ENCODE measurements around the gene DOCK11. TPM values are rescaled to one million over a fixed set of nuclear protein-coding genes. Genes with fewer than 3 reads are reported as not detected.
A peak's percentile ranks its signal among the peaks of the same experiment; 100 is the strongest.

The DOCK11 gene
- total and polyA plus RNA-seq, 11 donors, result 1.8 to 26.3 (median 2.9) TPM

DNA sequence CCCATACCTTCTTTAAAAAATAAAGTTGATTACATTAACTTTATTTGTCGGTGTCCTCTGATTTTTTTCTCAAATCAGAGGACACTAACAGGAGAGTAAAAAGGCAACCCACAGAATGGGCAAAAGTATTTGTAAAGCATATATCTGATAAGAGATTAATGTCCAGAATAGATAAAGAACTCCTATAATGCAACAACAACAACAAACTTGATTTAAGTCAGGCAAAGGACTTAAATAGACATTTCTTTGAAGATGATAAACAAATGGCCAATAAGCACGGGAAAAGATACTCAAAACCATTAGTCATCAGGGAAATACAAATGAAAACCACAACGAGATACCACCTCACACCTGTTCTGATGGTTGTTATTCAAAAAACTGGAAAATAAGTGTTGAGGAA lies 28.7 kb downstream of the DOCK11 start:
- WGBS, 4 donors, result 50 to 61% (median 56%) methylated on average over 3 of the region's 3 CpGs
- ATAC-seq, result no peak
- H3K36me3 ChIP-seq, result no peaks in the 10 kb centered on the region
- no peak overlapping the region for H3K4me3 ChIP-seq
- DNase-seq, result no peak
- H3K27ac ChIP-seq, result peak overlapping the region in 1 of 12 donors; percentile 23
- TF ChIP-seq, protein P1, sequence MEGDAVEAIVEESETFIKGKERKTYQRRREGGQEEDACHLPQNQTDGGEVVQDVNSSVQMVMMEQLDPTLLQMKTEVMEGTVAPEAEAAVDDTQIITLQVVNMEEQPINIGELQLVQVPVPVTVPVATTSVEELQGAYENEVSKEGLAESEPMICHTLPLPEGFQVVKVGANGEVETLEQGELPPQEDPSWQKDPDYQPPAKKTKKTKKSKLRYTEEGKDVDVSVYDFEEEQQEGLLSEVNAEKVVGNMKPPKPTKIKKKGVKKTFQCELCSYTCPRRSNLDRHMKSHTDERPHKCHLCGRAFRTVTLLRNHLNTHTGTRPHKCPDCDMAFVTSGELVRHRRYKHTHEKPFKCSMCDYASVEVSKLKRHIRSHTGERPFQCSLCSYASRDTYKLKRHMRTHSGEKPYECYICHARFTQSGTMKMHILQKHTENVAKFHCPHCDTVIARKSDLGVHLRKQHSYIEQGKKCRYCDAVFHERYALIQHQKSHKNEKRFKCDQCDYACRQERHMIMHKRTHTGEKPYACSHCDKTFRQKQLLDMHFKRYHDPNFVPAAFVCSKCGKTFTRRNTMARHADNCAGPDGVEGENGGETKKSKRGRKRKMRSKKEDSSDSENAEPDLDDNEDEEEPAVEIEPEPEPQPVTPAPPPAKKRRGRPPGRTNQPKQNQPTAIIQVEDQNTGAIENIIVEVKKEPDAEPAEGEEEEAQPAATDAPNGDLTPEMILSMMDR (IDR thresholded peaks at IDR 0.05), result no peak
- no peak for TF ChIP-seq POLR2A (IDR thresholded peaks at IDR 0.05)
- H3K27me3 ChIP-seq, result no peaks in the 10 kb centered on the region
- intact Hi-C loops (cut with DNase I), result no loop called here
- no peaks in the 10 kb centered on the region for H3K9me3 ChIP-seq
- peaks cover 0 to 52% (median 0%) of the 10 kb centered on the region in 12 donors for H3K4me1 ChIP-seq

DNA sequence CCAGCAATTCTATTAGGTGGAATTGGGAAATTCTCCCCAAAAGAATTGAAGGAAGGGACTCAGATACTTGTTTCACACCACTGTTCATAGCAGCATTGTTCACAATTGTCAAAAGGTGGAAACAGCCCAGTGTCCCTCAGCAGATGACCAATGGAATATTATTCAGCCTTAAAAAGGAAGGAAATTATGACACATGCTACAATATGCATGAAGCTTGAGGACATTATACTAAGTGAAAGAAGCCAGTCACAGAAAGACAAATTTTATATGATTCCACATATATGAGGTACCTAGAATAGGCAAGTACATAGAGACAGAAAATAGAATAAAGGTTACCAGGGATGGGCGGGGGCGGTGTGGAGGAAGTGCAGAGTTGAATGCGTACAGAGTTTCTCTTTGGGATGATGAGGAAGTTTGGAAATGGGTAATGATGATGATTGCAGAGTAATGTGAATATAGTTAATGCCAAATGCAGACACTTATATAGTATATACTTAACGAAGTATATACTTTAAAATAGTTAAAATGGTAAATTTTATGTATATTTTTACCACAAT lies 29.6 kb downstream of the DOCK11 start:
- TF ChIP-seq, protein P1 (IDR thresholded peaks at IDR 0.05), result no peak
- TF ChIP-seq POLR2A (IDR thresholded peaks at IDR 0.05), result no peak
- Histone ChIP-seq H3K27ac (no peak overlapping the region), H3K9me3 (no peaks in the 10 kb centered on the region), H3K4me3 (no peak overlapping the region), H3K4me1 (peaks cover 0 to 49% (median 0%) of the 10 kb centered on the region in 12 donors), H3K36me3 (no peaks in the 10 kb centered on the region), H3K27me3 (no peaks in the 10 kb centered on the region)
- ATAC-seq (no peak), DNase-seq (no peak)
- WGBS, 4 donors, result 75 to 91% (median 84%) methylated on average over 4 of the region's 4 CpGs
- intact Hi-C loops (cut with DNase I), result no loop called here

DNA sequence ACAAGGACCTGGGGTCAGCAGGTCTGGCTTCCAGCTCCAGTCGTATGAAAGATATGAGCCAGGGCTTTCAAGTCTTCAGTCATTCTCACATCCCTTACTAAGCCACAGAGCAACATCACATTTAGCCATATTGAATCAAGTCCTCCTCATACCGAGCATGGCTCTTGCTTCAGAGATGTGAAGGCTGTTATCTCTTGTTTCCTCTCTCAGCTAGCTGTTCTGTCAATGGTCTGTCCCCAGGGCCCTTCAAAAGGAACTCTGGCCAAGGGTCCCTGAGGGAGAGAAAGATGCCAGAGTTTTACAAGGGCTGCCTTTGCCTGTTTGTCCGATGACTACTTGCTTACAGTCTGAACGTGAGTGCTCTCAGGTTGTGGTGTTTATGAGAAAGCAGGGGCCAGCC lies 30.5 kb downstream of the DOCK11 start:
- peak in 2 of 4 donors; percentile 12 to 39 for ATAC-seq
- WGBS, 4 donors, result 29 to 51% (median 42%) methylated on average over 4 of the region's 4 CpGs
- peaks cover 0 to 48% (median 0%) of the 10 kb centered on the region in 12 donors for H3K4me1 ChIP-seq

DNA sequence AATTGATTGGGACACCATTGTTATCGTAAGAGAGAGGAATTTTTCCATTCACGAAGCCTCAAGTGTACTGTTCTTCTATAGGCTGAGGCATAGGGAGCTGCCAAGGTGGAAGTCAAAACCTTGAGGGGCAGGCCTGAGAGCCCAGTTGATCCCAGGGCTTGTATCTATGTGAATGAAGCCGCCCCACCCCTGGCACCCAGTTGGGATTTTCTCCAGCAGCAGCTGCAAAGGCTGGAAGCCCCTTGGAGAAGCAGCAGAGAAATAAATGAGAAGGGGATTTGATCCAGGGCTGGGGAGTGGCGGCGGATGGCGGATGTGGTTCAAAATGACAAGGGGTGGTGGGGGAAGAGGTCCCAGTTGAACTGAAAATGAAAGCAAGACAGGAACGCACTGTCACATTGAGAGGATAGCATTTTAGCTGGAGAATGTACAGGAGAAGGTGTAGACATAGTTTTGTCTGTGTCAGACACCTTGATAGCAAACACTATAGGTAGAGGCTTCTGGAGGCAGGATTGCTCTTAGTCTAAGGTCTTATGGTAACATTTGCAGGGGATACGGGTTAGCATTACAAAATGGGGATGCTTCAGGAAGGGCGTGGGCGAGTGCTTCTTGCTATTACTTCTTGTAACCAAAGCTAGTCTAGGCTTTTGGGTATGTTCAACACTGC lies 32.6 kb downstream of the DOCK11 start:
- peaks cover 0 to 38% (median 0%) of the 10 kb centered on the region in 12 donors for H3K4me1 ChIP-seq
- intact Hi-C loops (cut with DNase I), result no loop called here
- DNase-seq (peak in 1 of 5 donors; percentile 58), ATAC-seq (peak in 1 of 4 donors; percentile 39)
- H3K36me3 ChIP-seq, result no peaks in the 10 kb centered on the region
- peak overlapping the region in 1 of 12 donors; percentile 41 for H3K4me3 ChIP-seq
- H3K27me3 ChIP-seq, result no peaks in the 10 kb centered on the region
- peak overlapping the region in 1 of 12 donors; percentile 79 for H3K27ac ChIP-seq
- no peak for TF ChIP-seq POLR2A (IDR thresholded peaks at IDR 0.05)
- no peaks in the 10 kb centered on the region for H3K9me3 ChIP-seq
- 66 to 86% (median 81%) methylated on average over 10 of the region's 10 CpGs for WGBS, 4 donors

More for the DNA sequence above, 30.5 kb downstream of the DOCK11 start:
- DNase-seq, result no peak
- TF ChIP-seq, protein P1 (IDR thresholded peaks at IDR 0.05), result no peak
- TF ChIP-seq POLR2A (IDR thresholded peaks at IDR 0.05), result no peak
- Histone ChIP-seq H3K9me3 (no peaks in the 10 kb centered on the region), H3K27ac (peak overlapping the region in 4 of 12 donors; percentile 6 to 54 (median 34)), H3K36me3 (no peaks in the 10 kb centered on the region), H3K27me3 (no peaks in the 10 kb centered on the region), H3K4me3 (no peak overlapping the region)
- intact Hi-C loops (cut with DNase I), result no loop called here
